ENCODE results near the gene METAP1D.

DNA sequence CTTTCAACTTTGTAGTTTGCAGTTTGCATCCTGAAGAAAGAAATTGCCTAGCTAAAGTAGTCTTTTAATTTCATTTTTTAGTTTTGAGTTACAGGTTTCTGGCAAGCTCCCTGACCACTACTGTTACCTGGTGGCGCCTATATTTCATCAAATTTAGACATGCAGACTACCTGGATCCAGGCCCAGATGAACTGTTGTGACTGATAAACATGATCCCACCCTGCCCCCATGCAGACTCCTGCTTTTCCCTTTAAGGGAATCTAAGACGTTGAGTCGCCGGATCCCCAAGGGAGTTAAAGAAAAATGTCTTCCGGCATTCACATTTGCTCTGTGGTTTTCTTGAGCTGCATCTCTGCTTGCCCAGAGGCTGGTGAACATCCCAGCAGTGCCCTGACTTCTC lies 22.2 kb downstream of the METAP1D start:
- TF ChIP-seq POLR2AphosphoS2 (conservative IDR thresholded peaks at IDR 0.05; ENCODE audit: low read length) (no peak), EHMT2 (IDR thresholded peaks at IDR 0.05; ENCODE audit: low read depth) (no peak), POLR2A (IDR thresholded peaks at IDR 0.05; ENCODE audit: low read length) (no peak), MAFK (IDR thresholded peaks at IDR 0.05; ENCODE audit: partially characterized antibody) (no peak), ZFP36 (IDR thresholded peaks at IDR 0.05; ENCODE audit: borderline replicate concordance, partially characterized antibody) (no peak), ZNF302 (CRISPR knock-in tag; IDR thresholded peaks at IDR 0.05) (no peak), RFX5 (IDR thresholded peaks at IDR 0.05) (no peak)
- TF ChIP-seq, protein P1, sequence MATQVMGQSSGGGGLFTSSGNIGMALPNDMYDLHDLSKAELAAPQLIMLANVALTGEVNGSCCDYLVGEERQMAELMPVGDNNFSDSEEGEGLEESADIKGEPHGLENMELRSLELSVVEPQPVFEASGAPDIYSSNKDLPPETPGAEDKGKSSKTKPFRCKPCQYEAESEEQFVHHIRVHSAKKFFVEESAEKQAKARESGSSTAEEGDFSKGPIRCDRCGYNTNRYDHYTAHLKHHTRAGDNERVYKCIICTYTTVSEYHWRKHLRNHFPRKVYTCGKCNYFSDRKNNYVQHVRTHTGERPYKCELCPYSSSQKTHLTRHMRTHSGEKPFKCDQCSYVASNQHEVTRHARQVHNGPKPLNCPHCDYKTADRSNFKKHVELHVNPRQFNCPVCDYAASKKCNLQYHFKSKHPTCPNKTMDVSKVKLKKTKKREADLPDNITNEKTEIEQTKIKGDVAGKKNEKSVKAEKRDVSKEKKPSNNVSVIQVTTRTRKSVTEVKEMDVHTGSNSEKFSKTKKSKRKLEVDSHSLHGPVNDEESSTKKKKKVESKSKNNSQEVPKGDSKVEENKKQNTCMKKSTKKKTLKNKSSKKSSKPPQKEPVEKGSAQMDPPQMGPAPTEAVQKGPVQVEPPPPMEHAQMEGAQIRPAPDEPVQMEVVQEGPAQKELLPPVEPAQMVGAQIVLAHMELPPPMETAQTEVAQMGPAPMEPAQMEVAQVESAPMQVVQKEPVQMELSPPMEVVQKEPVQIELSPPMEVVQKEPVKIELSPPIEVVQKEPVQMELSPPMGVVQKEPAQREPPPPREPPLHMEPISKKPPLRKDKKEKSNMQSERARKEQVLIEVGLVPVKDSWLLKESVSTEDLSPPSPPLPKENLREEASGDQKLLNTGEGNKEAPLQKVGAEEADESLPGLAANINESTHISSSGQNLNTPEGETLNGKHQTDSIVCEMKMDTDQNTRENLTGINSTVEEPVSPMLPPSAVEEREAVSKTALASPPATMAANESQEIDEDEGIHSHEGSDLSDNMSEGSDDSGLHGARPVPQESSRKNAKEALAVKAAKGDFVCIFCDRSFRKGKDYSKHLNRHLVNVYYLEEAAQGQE (IDR thresholded peaks at IDR 0.05): no peak
- TF ChIP-seq, protein P2, sequence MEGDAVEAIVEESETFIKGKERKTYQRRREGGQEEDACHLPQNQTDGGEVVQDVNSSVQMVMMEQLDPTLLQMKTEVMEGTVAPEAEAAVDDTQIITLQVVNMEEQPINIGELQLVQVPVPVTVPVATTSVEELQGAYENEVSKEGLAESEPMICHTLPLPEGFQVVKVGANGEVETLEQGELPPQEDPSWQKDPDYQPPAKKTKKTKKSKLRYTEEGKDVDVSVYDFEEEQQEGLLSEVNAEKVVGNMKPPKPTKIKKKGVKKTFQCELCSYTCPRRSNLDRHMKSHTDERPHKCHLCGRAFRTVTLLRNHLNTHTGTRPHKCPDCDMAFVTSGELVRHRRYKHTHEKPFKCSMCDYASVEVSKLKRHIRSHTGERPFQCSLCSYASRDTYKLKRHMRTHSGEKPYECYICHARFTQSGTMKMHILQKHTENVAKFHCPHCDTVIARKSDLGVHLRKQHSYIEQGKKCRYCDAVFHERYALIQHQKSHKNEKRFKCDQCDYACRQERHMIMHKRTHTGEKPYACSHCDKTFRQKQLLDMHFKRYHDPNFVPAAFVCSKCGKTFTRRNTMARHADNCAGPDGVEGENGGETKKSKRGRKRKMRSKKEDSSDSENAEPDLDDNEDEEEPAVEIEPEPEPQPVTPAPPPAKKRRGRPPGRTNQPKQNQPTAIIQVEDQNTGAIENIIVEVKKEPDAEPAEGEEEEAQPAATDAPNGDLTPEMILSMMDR (IDR thresholded peaks at IDR 0.05): no peak
